Medulla oblongata (tissue), 1 donor: ENCODE results near the gene ADH5.
"Not testable (repeated sequence)": the region's sequence is repeated elsewhere in the genome, so short reads cannot be mapped to it uniquely, and the experiment has no call there.

Source experiments
- DNase-seq: peaks from one replicate; pipeline ENCODE4 v3.0.0-alpha.2; 2015; ENCODE audit errors: extremely low spot score

ADH5 gene

DNA sequence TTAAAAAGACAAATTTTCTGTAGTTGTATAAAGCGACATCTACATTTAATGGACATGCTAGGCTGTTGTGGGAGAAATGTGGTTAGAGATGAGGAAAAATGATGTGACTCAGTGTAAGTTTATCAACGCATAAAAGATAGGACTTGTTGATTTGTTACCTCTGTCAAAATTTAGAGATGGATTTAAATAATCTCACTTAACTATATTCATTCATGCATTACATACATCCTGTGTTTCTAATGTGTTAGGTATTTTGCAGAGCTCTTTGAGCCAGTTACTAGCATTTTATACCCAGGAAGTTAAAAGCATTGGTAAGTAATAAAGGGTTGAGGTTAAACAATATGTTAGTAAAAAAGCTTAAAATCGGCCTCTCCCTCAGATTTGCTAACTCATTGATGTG lies 58.7 kb downstream of the ADH5 start:
- DNase-seq, result no peak

DNA sequence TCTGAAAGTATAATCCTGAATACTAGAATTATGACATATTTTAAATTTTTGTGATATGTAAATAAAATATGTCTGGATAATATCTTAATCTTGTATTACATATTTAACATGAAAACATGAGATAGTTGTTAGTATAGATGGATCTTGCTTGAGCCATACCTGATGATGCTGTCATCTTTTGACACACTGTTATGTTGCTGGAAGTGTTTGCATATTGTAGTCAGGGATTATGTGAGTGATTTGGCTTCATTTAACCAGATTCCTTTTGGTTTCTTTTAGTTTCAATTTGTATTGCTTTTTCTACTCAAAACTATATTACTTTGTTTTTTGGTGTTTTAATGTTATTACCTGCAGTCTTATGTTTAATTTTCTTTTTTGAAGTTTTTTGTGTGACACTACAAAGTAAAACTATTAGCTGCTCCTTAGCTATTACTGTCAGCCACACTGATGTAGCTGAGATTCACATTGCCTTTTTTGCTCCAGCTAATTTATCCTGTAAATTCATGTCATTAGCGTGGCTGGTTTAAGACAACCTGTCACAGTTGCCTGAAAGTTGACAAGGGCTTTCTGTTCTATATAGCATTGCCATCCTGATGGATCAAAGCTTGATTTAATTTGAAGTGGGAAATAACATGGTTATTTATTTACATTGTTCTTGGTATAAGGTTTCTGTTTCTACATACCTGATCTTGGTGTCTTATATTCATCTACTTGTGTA lies 59.4 kb downstream of the ADH5 start:
- DNase-seq, result no peak

- DNase-seq, result no peak
Measured at GRCh38 chr4:99028187-99028586, 60.4 kb downstream of the ADH5 start.

- DNase-seq, result no peak
Measured at GRCh38 chr4:99027304-99027703, 61.3 kb downstream of the ADH5 start.

- DNase-seq, result no peak
Measured at GRCh38 chr4:99025506-99025905, 63.1 kb downstream of the ADH5 start.

GRCh38 chr4:99024481-99025275 lies 63.9 kb downstream of the ADH5 start:
- no peak for DNase-seq

GRCh38 chr4:99023800-99024251 lies 64.8 kb downstream of the ADH5 start:
- DNase-seq, result not testable (repeated sequence)

DNA sequence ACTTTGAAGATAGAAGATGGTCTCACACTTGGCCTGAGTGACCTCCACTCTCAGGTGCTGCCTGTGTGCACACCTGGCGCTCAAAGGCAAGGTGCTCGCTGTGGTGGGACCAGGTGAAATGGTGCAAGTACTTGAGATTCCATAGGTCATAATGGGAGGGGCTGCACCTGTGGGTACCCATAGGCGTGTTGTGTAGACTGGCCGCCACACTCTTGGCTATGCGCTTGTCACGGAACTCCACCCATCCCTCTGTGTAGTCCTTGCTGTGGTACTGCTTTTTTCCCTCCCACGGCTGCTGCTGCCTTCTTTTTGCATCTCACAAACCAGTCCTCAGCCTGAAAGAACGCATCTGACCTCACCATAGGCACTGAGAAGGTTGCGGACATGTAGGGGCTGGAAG lies 66.0 kb downstream of the ADH5 start:
- DNase-seq, result no peak

- no peak for DNase-seq
Measured at GRCh38 chr4:99021386-99021785, 67.2 kb downstream of the ADH5 start.
